H9 (cell line): ENCODE measurements around the gene GPC3. TPM values are rescaled to one million over a fixed set of nuclear protein-coding genes. Genes with fewer than 3 reads are reported as not detected.

Experiments used
- DNase-seq: peaks from one replicate; pipeline ENCODE4 v3.0.0-alpha.2; 2017
- H2AFZ ChIP-seq: one replicate; pipeline ENCODE4 v1.6.1; 2013; ENCODE audit warnings: mild to moderate bottlenecking, low read length, control low read depth, moderate library complexity
- H2AK5ac ChIP-seq: 2 replicates; pipeline ENCODE4 v1.6.1; 2013; ENCODE audit warnings: low read length, control low read depth, mixed read lengths; ENCODE audit not compliant: insufficient read length
- H2BK120ac ChIP-seq: one replicate; pipeline ENCODE4 v1.6.1; 2013; ENCODE audit warnings: low read depth, mild to moderate bottlenecking, low read length, control low read depth, inconsistent platforms; ENCODE audit not compliant: poor library complexity, severe bottlenecking
- H2BK12ac ChIP-seq: 2 replicates; pipeline ENCODE4 v1.6.1; 2013; ENCODE audit warnings: low read length, control low read depth, mixed read lengths, low read depth; ENCODE audit not compliant: insufficient read length
- H2BK15ac ChIP-seq: 2 replicates; pipeline ENCODE4 v1.6.1; 2013; ENCODE audit warnings: low read depth, low read length, control low read depth
- H2BK20ac ChIP-seq: one replicate; pipeline ENCODE4 v1.6.1; 2013; ENCODE audit warnings: low read depth, mild to moderate bottlenecking, low read length, control low read depth, inconsistent platforms; ENCODE audit not compliant: poor library complexity, severe bottlenecking
- H2BK5ac ChIP-seq: 2 replicates; pipeline ENCODE4 v1.6.1; 2013; ENCODE audit warnings: low read length, control low read depth, mixed read lengths; ENCODE audit not compliant: insufficient read length
- H3K14ac ChIP-seq: 2 replicates; pipeline ENCODE4 v1.6.1; 2013; ENCODE audit warnings: low read length, control low read depth; ENCODE audit not compliant: insufficient read depth
- H3K18ac ChIP-seq: 2 replicates; pipeline ENCODE4 v1.6.1; 2013; ENCODE audit warnings: low read depth, mild to moderate bottlenecking, mixed read lengths, low read length, control low read depth; ENCODE audit not compliant: insufficient read length
- H3K23ac ChIP-seq: 2 replicates; pipeline ENCODE4 v1.6.1; 2013; ENCODE audit warnings: low read length, control low read depth, mixed read lengths, low read depth; ENCODE audit not compliant: insufficient read length
- H3K23me2 ChIP-seq: 2 replicates; pipeline ENCODE4 v1.6.1; 2013; ENCODE audit warnings: low read depth, mild to moderate bottlenecking, mixed read lengths, low read length, control low read depth; ENCODE audit not compliant: insufficient read length, poor library complexity, severe bottlenecking
- H3K27ac ChIP-seq: 2 replicates; pipeline ENCODE4 v1.5.1; 2013; ENCODE audit warnings: low read length, control low read depth, mixed read lengths, low read depth; ENCODE audit not compliant: insufficient read length
- H3K27me3 ChIP-seq: 2 replicates; pipeline ENCODE4 v1.6.1; 2013; ENCODE audit warnings: low read length, control low read depth, inconsistent platforms; ENCODE audit not compliant: insufficient read depth
- H3K4ac ChIP-seq: 2 replicates; pipeline ENCODE4 v1.6.1; 2013; ENCODE audit warnings: low read depth, mild to moderate bottlenecking, control low read depth, inconsistent platforms, low read length, moderate library complexity
- H3K4me1 ChIP-seq: 2 replicates; pipeline ENCODE4 v1.6.1; 2013; ENCODE audit warnings: low read length, control low read depth, inconsistent platforms; ENCODE audit not compliant: insufficient read depth
- H3K4me2 ChIP-seq: 2 replicates; pipeline ENCODE4 v1.6.1; 2013; ENCODE audit warnings: low read length, control low read depth, mixed read lengths; ENCODE audit not compliant: insufficient read length, insufficient read depth
- H3K56ac ChIP-seq: 2 replicates; pipeline ENCODE4 v1.6.1; 2013; ENCODE audit warnings: low read depth, mild to moderate bottlenecking, mixed read lengths, low read length, control low read depth; ENCODE audit not compliant: insufficient read length
- H3K79me1 ChIP-seq: 2 replicates; pipeline ENCODE4 v1.6.1; 2013; ENCODE audit warnings: low read depth, mild to moderate bottlenecking, moderate library complexity, low read length, control low read depth, inconsistent platforms; ENCODE audit not compliant: insufficient read depth, poor library complexity, severe bottlenecking
- H3K79me2 ChIP-seq: 2 replicates; pipeline ENCODE4 v1.6.1; 2013; ENCODE audit warnings: low read length, control low read depth, inconsistent platforms; ENCODE audit not compliant: insufficient read depth
- H3K9ac ChIP-seq: 2 replicates; pipeline ENCODE4 v1.6.1; 2013; ENCODE audit warnings: low read length, control low read depth, mixed read lengths; ENCODE audit not compliant: insufficient read length; ENCODE audit errors: extremely low read depth
- H3K9me3 ChIP-seq: one replicate; pipeline ENCODE4 v1.6.1; 2013; ENCODE audit warnings: low read depth, low read length, inconsistent platforms; ENCODE audit not compliant: control insufficient read depth
- H3T11ph ChIP-seq: one replicate; pipeline ENCODE4 v1.6.1; 2013; ENCODE audit warnings: mild to moderate bottlenecking, low read length, control low read depth, inconsistent platforms
- H4K20me1 ChIP-seq: one replicate; pipeline ENCODE4 v1.6.1; 2013; ENCODE audit not compliant: control insufficient read depth, insufficient read length, insufficient read depth
- H4K5ac ChIP-seq: 2 replicates; pipeline ENCODE4 v1.6.1; 2013; ENCODE audit warnings: low read depth, mild to moderate bottlenecking, mixed read lengths, low read length, control low read depth; ENCODE audit not compliant: insufficient read length
- H4K8ac ChIP-seq: replicated peaks from 2 replicates; pipeline ENCODE4 v1.6.1; 2013; ENCODE audit warnings: low read length, control low read depth, mixed read lengths, low read depth; ENCODE audit not compliant: insufficient read length
- H4K91ac ChIP-seq: 2 replicates; pipeline ENCODE4 v1.6.1; 2013; ENCODE audit warnings: low read depth, mild to moderate bottlenecking, moderate library complexity, mixed read lengths, low read length, control low read depth; ENCODE audit not compliant: insufficient read length
- H3K27ac Mint-ChIP-seq, 3 experiments: 2 replicates in 2 of 3; 3 replicates in 1 of 3; pipeline ENCODE4 v1.8.0; 2020 to 2021; ENCODE audit warnings: mixed read lengths in 3 of 3, mild to moderate bottlenecking in 1 of 3, moderate library complexity in 1 of 3
- H3K27me3 Mint-ChIP-seq: 2 replicates; pipeline ENCODE4 v1.8.0; 2021; ENCODE audit warnings: low read depth, mild to moderate bottlenecking, moderate library complexity, mixed read lengths
- H3K36me3 Mint-ChIP-seq, 3 experiments: 2 replicates in 2 of 3; 3 replicates in 1 of 3; pipeline ENCODE4 v1.8.0; 2020 to 2021; ENCODE audit warnings: low read depth in 3 of 3, mixed read lengths in 3 of 3; ENCODE audit not compliant: insufficient read depth in 1 of 3
- H3K4me1 Mint-ChIP-seq, 2 experiments: 2 replicates each; pipeline ENCODE4 v1.8.0; 2020; ENCODE audit warnings: mixed read lengths in 2 of 2
- H3K4me3 Mint-ChIP-seq, 2 experiments: 2 replicates in 1 of 2; 3 replicates in 1 of 2; pipeline ENCODE4 v1.8.0; 2020 to 2021; ENCODE audit warnings: mild to moderate bottlenecking in 2 of 2, mixed read lengths in 2 of 2, moderate library complexity in 1 of 2
- H3K9me3 Mint-ChIP-seq, 2 experiments: 2 replicates in 1 of 2; 3 replicates in 1 of 2; pipeline ENCODE4 v1.8.0; 2020; ENCODE audit warnings: mild to moderate bottlenecking in 2 of 2, mixed read lengths in 2 of 2, moderate library complexity in 1 of 2
- CTCF ChIP-seq: fragments of 200-600 bp; sonication (generic); conservative IDR thresholded peaks from 3 replicates; pipeline ENCODE4 v1.8.0; 2021; ENCODE audit warnings: antibody characterized with exemption, mild to moderate bottlenecking
- WGBS: extraction: QIAGEN DNeasy Blood & Tissue Kit; methylation state at CpG from one replicate; pipeline ENCODE4 v1.1.7; 2013; ENCODE audit warnings: missing lambda C conversion rate, low lambda C conversion rate, mixed read lengths; ENCODE audit not compliant: insufficient read length; ENCODE audit errors: extremely low coverage; 5-methylcytosine and 5-hydroxymethylcytosine counted together
- total RNA-seq: library from RNA; stranded (reverse); gene quantifications from 2 replicates; pipeline ENCODE4 v1.2.1, GENCODE V29; 2021

Gene GPC3
- total RNA-seq, 1 experiment from 2014 or later: 108 TPM

- no peak overlapping the region for H3K14ac ChIP-seq
- TF ChIP-seq CTCF: no peak; the same call in 2 of the 3 replicates
- no peak overlapping the region for H3K56ac ChIP-seq
- no peaks in the 10 kb centered on the region for H3K27me3 ChIP-seq
- no peak overlapping the region for H2BK5ac ChIP-seq
- no peak overlapping the region for H2BK20ac ChIP-seq
- H3K27ac ChIP-seq: no peak overlapping the region
- no peak overlapping the region for H2AK5ac ChIP-seq
- no peaks in the 10 kb centered on the region for H3K23me2 ChIP-seq
- no peaks in the 10 kb centered on the region for H3K79me1 ChIP-seq
- no CpG with 5 or more reads among the region's 2 CpGs for WGBS
- H3K4me1 ChIP-seq: peaks cover 11% of the 10 kb centered on the region; the same call in 1 of the 2 replicates
- no peak overlapping the region for H3T11ph ChIP-seq
- H3K9me3 ChIP-seq: no peaks in the 10 kb centered on the region
- H3K9ac ChIP-seq: no peak overlapping the region
- no peak overlapping the region for H2BK15ac ChIP-seq
- no peaks in the 10 kb centered on the region for H4K20me1 ChIP-seq
- no peaks in the 10 kb centered on the region for H3K79me2 ChIP-seq
- H4K5ac ChIP-seq: no peak overlapping the region
- H2BK120ac ChIP-seq: no peak overlapping the region
- no peak overlapping the region for H4K91ac ChIP-seq
- H3K4me3 Mint-ChIP-seq: peak overlapping the region in 1 of 2 experiments; percentile 25; a peak in 1 of 5 replicates
- no peak overlapping the region for H4K8ac ChIP-seq
- H3K27ac Mint-ChIP-seq: peak overlapping the region in 1 of 3 experiments; percentile 33; a peak in 1 of 7 replicates
- H2AFZ ChIP-seq: no peak overlapping the region
- H3K4me1 Mint-ChIP-seq: peaks cover 50 to 54% of the 10 kb centered on the region in 2 experiments
- H3K27me3 Mint-ChIP-seq: peaks cover 3% of the 10 kb centered on the region; the same call in 1 of the 2 replicates
- peak overlapping the region; percentile 19 for H3K4me2 ChIP-seq
- H3K18ac ChIP-seq: no peak overlapping the region
- H3K9me3 Mint-ChIP-seq: no peaks in the 10 kb centered on the region
- no peak for DNase-seq
- peaks cover 8 to 32% (median 12%) of the 10 kb centered on the region in 3 experiments; a peak in 6 of 7 replicates for H3K36me3 Mint-ChIP-seq
- no peak overlapping the region for H3K23ac ChIP-seq
- H2BK12ac ChIP-seq: no peak overlapping the region
- no peak overlapping the region for H3K4ac ChIP-seq
Measured at GRCh38 chrX:133698298-133698697, 287.1 kb downstream of the GPC3 start.
